ENCODE measurements around the gene WDR27. TPM values are rescaled to one million over a fixed set of nuclear protein-coding genes. Genes with fewer than 3 reads are reported as not detected.

The WDR27 gene
- total RNA-seq, result 24.0 and 70.6 TPM in 2 replicates

GRCh38 chr6:169701954-169702839 lies at the start of gene WDR27, which contains the start of gene C6orf120:
WDR27 (minus strand) TSS chr6:169702029; CDS start chr6:169689005, 13,024 bp downstream.
C6orf120 (plus strand) TSS chr6:169702126; CDS start chr6:169702460, 334 bp downstream.
- DNase-seq (ENCODE audit: extremely low read depth, low read depth, low spot score), result peak; percentile 73

GRCh38 chr6:169746556-169746955 lies 44.7 kb upstream of the WDR27 start:
- no peak for DNase-seq (ENCODE audit: extremely low read depth, low read depth, low spot score)

GRCh38 chr6:169745405-169745804 lies 43.6 kb upstream of the WDR27 start:
- no peak for DNase-seq (ENCODE audit: extremely low read depth, low read depth, low spot score)

- DNase-seq (ENCODE audit: extremely low read depth, low read depth, low spot score), result no peak
Observed at GRCh38 chr6:169741344-169741743, 39.5 kb upstream of the WDR27 start.

GRCh38 chr6:169738976-169739529 lies 37.2 kb upstream of the WDR27 start:
- DNase-seq (ENCODE audit: extremely low read depth, low read depth, low spot score), result no peak

GRCh38 chr6:169738204-169738975 lies 36.6 kb upstream of the WDR27 start:
- DNase-seq (ENCODE audit: extremely low read depth, low read depth, low spot score), result no peak

- DNase-seq (ENCODE audit: extremely low read depth, low read depth, low spot score), result no peak
Observed at GRCh38 chr6:169729961-169730360, 28.1 kb upstream of the WDR27 start.

GRCh38 chr6:169726963-169727362 lies 25.1 kb upstream of the WDR27 start:
- no peak for DNase-seq (ENCODE audit: extremely low read depth, low read depth, low spot score)

- no peak for DNase-seq (ENCODE audit: extremely low read depth, low read depth, low spot score)
Observed at GRCh38 chr6:169726049-169726400, 24.2 kb upstream of the WDR27 start.

GRCh38 chr6:169725125-169726048 lies 23.6 kb upstream of the WDR27 start:
- DNase-seq (ENCODE audit: extremely low read depth, low read depth, low spot score), result peak; percentile 75

GRCh38 chr6:169724494-169725124 lies 22.8 kb upstream of the WDR27 start, which contains the start of gene PHF10:
PHF10 (minus strand) TSS chr6:169724500; CDS start chr6:169723931, 569 bp downstream.
- no peak for DNase-seq (ENCODE audit: extremely low read depth, low read depth, low spot score)

- DNase-seq (ENCODE audit: extremely low read depth, low read depth, low spot score), result no peak
Observed at GRCh38 chr6:169723991-169724493, 22.2 kb upstream of the WDR27 start.

GRCh38 chr6:169723200-169723909 lies 21.5 kb upstream of the WDR27 start:
- no peak for DNase-seq (ENCODE audit: extremely low read depth, low read depth, low spot score)

- peak; percentile 79 for DNase-seq (ENCODE audit: extremely low read depth, low read depth, low spot score)
Observed at GRCh38 chr6:169722362-169723199, 20.8 kb upstream of the WDR27 start.

- no peak for DNase-seq (ENCODE audit: extremely low read depth, low read depth, low spot score)
Observed at GRCh38 chr6:169720207-169720855, 18.5 kb upstream of the WDR27 start.

- no peak for DNase-seq (ENCODE audit: extremely low read depth, low read depth, low spot score)
Observed at GRCh38 chr6:169719117-169719516, 17.3 kb upstream of the WDR27 start.

GRCh38 chr6:169714595-169714994 lies 12.8 kb upstream of the WDR27 start:
- no peak for DNase-seq (ENCODE audit: extremely low read depth, low read depth, low spot score)

All from glomerular endothelial cell (primary cell).